Neuronal stem cell (in vitro differentiated cells): Measurements from ENCODE around the gene CORIN.
"Not testable (repeated sequence)": the region's sequence is repeated elsewhere in the genome, so short reads cannot be mapped to it uniquely, and the experiment has no call there.

Experiments
- DNase-seq: peaks from one replicate; pipeline ENCODE4 v3.0.0-alpha.2; 2013; ENCODE audit warnings: low spot score
- H2AFZ ChIP-seq: one replicate; pipeline ENCODE4 v1.6.1; 2013; ENCODE audit warnings: mild to moderate bottlenecking, low read length, inconsistent platforms
- H2AK5ac ChIP-seq: 2 replicates; pipeline ENCODE4 v1.6.1; 2013; ENCODE audit warnings: low read depth, mild to moderate bottlenecking, inconsistent platforms, low read length, moderate library complexity, mixed read lengths
- H2BK120ac ChIP-seq: 2 replicates; pipeline ENCODE4 v1.6.1; 2013; ENCODE audit warnings: low read depth, mild to moderate bottlenecking, inconsistent platforms, low read length, moderate library complexity, mixed read lengths
- H2BK12ac ChIP-seq: one replicate; pipeline ENCODE4 v1.6.1; 2013; ENCODE audit warnings: low read length, inconsistent platforms
- H2BK15ac ChIP-seq: 2 replicates; pipeline ENCODE4 v1.6.1; 2013; ENCODE audit warnings: mild to moderate bottlenecking, low read length, inconsistent platforms, mixed read lengths
- H2BK5ac ChIP-seq: one replicate; pipeline ENCODE4 v1.6.1; 2013; ENCODE audit warnings: inconsistent platforms, mild to moderate bottlenecking, low read length, moderate library complexity
- H3K14ac ChIP-seq: one replicate; pipeline ENCODE4 v1.6.1; 2013; ENCODE audit warnings: low read length, inconsistent platforms
- H3K18ac ChIP-seq: 2 replicates; pipeline ENCODE4 v1.6.1; 2013; ENCODE audit warnings: low read length, inconsistent platforms
- H3K23ac ChIP-seq: 2 replicates; pipeline ENCODE4 v1.6.1; 2013; ENCODE audit warnings: low read depth, mild to moderate bottlenecking, mixed read lengths, low read length, inconsistent platforms; ENCODE audit not compliant: poor library complexity
- H3K27ac ChIP-seq: replicated peaks from 3 replicates; pipeline ENCODE4 v1.5.1; 2013; ENCODE audit warnings: low read length, inconsistent platforms
- H3K27me3 ChIP-seq, 3 experiments: 2 replicates each; pipeline ENCODE4 v1.6.1; 2013; ENCODE audit warnings: low read length in 3 of 3, mild to moderate bottlenecking in 2 of 3, inconsistent platforms in 1 of 3, low read depth in 1 of 3, mixed read lengths in 1 of 3, moderate library complexity in 1 of 3; ENCODE audit not compliant: control insufficient read depth in 3 of 3, insufficient read depth in 3 of 3
- H3K36me3 ChIP-seq, 2 donors: replicated peaks in 1 of 2; 2 replicates each; pipeline ENCODE4 v1.6.1; 2013; ENCODE audit warnings: low read length in 2 of 2; ENCODE audit not compliant: control insufficient read depth in 2 of 2, insufficient read depth in 2 of 2
- H3K4ac ChIP-seq: 2 replicates; pipeline ENCODE4 v1.6.1; 2013; ENCODE audit warnings: inconsistent platforms, mild to moderate bottlenecking, low read length, moderate library complexity
- H3K4me1 ChIP-seq, 2 donors: 1 replicate in 1 of 2; 2 replicates in 1 of 2; pipeline ENCODE4 v1.6.1; 2013; ENCODE audit warnings: low read length in 2 of 2, low read depth in 1 of 2; ENCODE audit not compliant: control insufficient read depth in 2 of 2, insufficient read depth in 1 of 2
- H3K4me2 ChIP-seq: one replicate; pipeline ENCODE4 v1.6.1; 2013; ENCODE audit warnings: mild to moderate bottlenecking, low read length, inconsistent platforms; ENCODE audit not compliant: insufficient read depth, poor library complexity, severe bottlenecking
- H3K4me3 ChIP-seq, 2 donors: 2 replicates each; pipeline ENCODE4 v1.5.1; 2013; ENCODE audit warnings: low read length in 2 of 2, mild to moderate bottlenecking in 2 of 2, inconsistent platforms in 1 of 2, moderate library complexity in 1 of 2
- H3K79me1 ChIP-seq: one replicate; pipeline ENCODE4 v1.6.1; 2013; ENCODE audit warnings: low read depth, mild to moderate bottlenecking, inconsistent platforms, low read length, moderate library complexity
- H3K9ac ChIP-seq: one replicate; pipeline ENCODE4 v1.6.1; 2013; ENCODE audit warnings: mild to moderate bottlenecking, low read depth, low read length, inconsistent platforms; ENCODE audit not compliant: poor library complexity
- H3K9me3 ChIP-seq, 2 donors: replicated peaks in 1 of 2; 2 replicates each; pipeline versions ENCODE3 to v1.6.1; 2013; ENCODE audit warnings: low read length in 2 of 2, mild to moderate bottlenecking in 2 of 2, inconsistent platforms in 1 of 2, low read depth in 1 of 2, mixed read lengths in 1 of 2, moderate library complexity in 1 of 2; ENCODE audit not compliant: control insufficient read depth in 2 of 2, insufficient read depth in 1 of 2
- H4K8ac ChIP-seq: one replicate; pipeline ENCODE4 v1.6.1; 2013; ENCODE audit warnings: low read depth, mild to moderate bottlenecking, inconsistent platforms, low read length, moderate library complexity
- H4K91ac ChIP-seq: one replicate; pipeline ENCODE4 v1.6.1; 2013; ENCODE audit warnings: low read length, low read depth, mild to moderate bottlenecking, inconsistent platforms; ENCODE audit not compliant: poor library complexity
- WGBS, 2 donors: extraction: QIAGEN DNeasy Blood & Tissue Kit; methylation state at CpG; one replicate each; pipeline ENCODE4 v1.1.7; 2013; ENCODE audit warnings: missing lambda C conversion rate in 2 of 2, mixed read lengths in 1 of 2; ENCODE audit not compliant: insufficient read length in 2 of 2, insufficient replicate concordance in 1 of 2; ENCODE audit errors: extremely low coverage in 2 of 2; 5-methylcytosine and 5-hydroxymethylcytosine counted together

CORIN gene

GRCh38 chr4:47557255-47557654, 280.6 kb downstream of the CORIN start:
- Histone ChIP-seq H3K27me3 (no peaks in the 10 kb centered on the region), H4K8ac (no peak overlapping the region), H2AK5ac (no peak overlapping the region), H3K18ac (no peak overlapping the region), H3K9me3 (no peaks in the 10 kb centered on the region), H2AFZ (no peak overlapping the region), H2BK5ac (no peak overlapping the region), H2BK15ac (no peak overlapping the region), H3K4me1 (no peaks in the 10 kb centered on the region), H3K4me3 (no peak overlapping the region), H2BK12ac (no peak overlapping the region), H3K9ac (no peak overlapping the region), H4K91ac (no peak overlapping the region), H2BK120ac (no peak overlapping the region), H3K27ac (no peak overlapping the region), H3K14ac (no peak overlapping the region), H3K4me2 (no peak overlapping the region), H3K23ac (no peak overlapping the region), H3K36me3 (no peaks in the 10 kb centered on the region), H3K4ac (no peak overlapping the region), H3K79me1 (no peaks in the 10 kb centered on the region)
- DNase-seq, result no peak
- WGBS, 2 donors, result no CpG with 5 or more reads among the region's 2 CpGs

- not testable (repeated sequence) for H3K4me3 ChIP-seq, H3K79me1 ChIP-seq, H3K27ac ChIP-seq, H3K14ac ChIP-seq, H3K4me2 ChIP-seq, H3K9me3 ChIP-seq, H3K36me3 ChIP-seq, H3K4ac ChIP-seq, H2BK15ac ChIP-seq, H3K23ac ChIP-seq, H2BK120ac ChIP-seq, H4K91ac ChIP-seq, H2AK5ac ChIP-seq, H3K18ac ChIP-seq, H2BK12ac ChIP-seq, H2AFZ ChIP-seq, DNase-seq, H3K9ac ChIP-seq, H3K4me1 ChIP-seq, H2BK5ac ChIP-seq, H4K8ac ChIP-seq, H3K27me3 ChIP-seq
- no CpG with 5 or more reads among the region's 3 CpGs for WGBS, 2 donors
Observed at GRCh38 chr4:47555920-47556319, 281.9 kb downstream of the CORIN start.

- no peak for DNase-seq
- H4K91ac ChIP-seq, result no peak overlapping the region
- no peak overlapping the region for H2BK12ac ChIP-seq
- no peak overlapping the region for H2BK5ac ChIP-seq
- no peak overlapping the region for H2AK5ac ChIP-seq
- no peak overlapping the region for H3K27ac ChIP-seq
- no peak overlapping the region for H3K9ac ChIP-seq
- H2BK120ac ChIP-seq, result no peak overlapping the region
- H3K36me3 ChIP-seq, result no peaks in the 10 kb centered on the region
- H2BK15ac ChIP-seq, result no peak overlapping the region
- H3K9me3 ChIP-seq, result no peaks in the 10 kb centered on the region
- H3K79me1 ChIP-seq, result no peaks in the 10 kb centered on the region
- H3K4ac ChIP-seq, result no peak overlapping the region
- no CpG with 5 or more reads among the region's 2 CpGs for WGBS, 2 donors
- no peaks in the 10 kb centered on the region for H3K4me1 ChIP-seq
- no peaks in the 10 kb centered on the region for H3K27me3 ChIP-seq
- no peak overlapping the region for H3K14ac ChIP-seq
- no peak overlapping the region for H3K4me3 ChIP-seq
- H3K4me2 ChIP-seq, result no peak overlapping the region
- no peak overlapping the region for H3K23ac ChIP-seq
- H2AFZ ChIP-seq, result no peak overlapping the region
- no peak overlapping the region for H3K18ac ChIP-seq
- no peak overlapping the region for H4K8ac ChIP-seq
Observed at GRCh38 chr4:47553329-47554125, 284.3 kb downstream of the CORIN start.

- no peak overlapping the region for H3K27ac ChIP-seq
- no peaks in the 10 kb centered on the region for H3K4me1 ChIP-seq
- H2BK15ac ChIP-seq, result no peak overlapping the region
- no peak overlapping the region for H4K91ac ChIP-seq
- H3K36me3 ChIP-seq, result no peaks in the 10 kb centered on the region
- H3K23ac ChIP-seq, result no peak overlapping the region
- no peak overlapping the region for H2BK5ac ChIP-seq
- DNase-seq, result no peak
- no peak overlapping the region for H3K18ac ChIP-seq
- H3K79me1 ChIP-seq, result no peaks in the 10 kb centered on the region
- no peak overlapping the region for H3K14ac ChIP-seq
- no peak overlapping the region for H2AK5ac ChIP-seq
- H3K9me3 ChIP-seq, result no peaks in the 10 kb centered on the region
- H2BK12ac ChIP-seq, result no peak overlapping the region
- no peak overlapping the region for H3K4me2 ChIP-seq
- H2BK120ac ChIP-seq, result no peak overlapping the region
- H3K4ac ChIP-seq, result no peak overlapping the region
- no peak overlapping the region for H4K8ac ChIP-seq
- no peak overlapping the region for H3K4me3 ChIP-seq
- no peak overlapping the region for H2AFZ ChIP-seq
- no peaks in the 10 kb centered on the region for H3K27me3 ChIP-seq
- no peak overlapping the region for H3K9ac ChIP-seq
Observed at GRCh38 chr4:47551682-47552081, 286.2 kb downstream of the CORIN start.
